Stimulated activated CD4-positive, alpha-beta T cell treated with anti-CD3 and anti-CD28 coated beads, Interleukin-1b, Interleukin-23, amount 100 ng/mL, for 1 hour (primary cell): ENCODE results near the gene NDRG2.

Source experiments
- DNase-seq, 2 donors: peaks; one replicate each; pipeline ENCODE4 v3.0.0-alpha.2; 2020; ENCODE audit warnings: low read depth in 2 of 2

The NDRG2 gene

DNA sequence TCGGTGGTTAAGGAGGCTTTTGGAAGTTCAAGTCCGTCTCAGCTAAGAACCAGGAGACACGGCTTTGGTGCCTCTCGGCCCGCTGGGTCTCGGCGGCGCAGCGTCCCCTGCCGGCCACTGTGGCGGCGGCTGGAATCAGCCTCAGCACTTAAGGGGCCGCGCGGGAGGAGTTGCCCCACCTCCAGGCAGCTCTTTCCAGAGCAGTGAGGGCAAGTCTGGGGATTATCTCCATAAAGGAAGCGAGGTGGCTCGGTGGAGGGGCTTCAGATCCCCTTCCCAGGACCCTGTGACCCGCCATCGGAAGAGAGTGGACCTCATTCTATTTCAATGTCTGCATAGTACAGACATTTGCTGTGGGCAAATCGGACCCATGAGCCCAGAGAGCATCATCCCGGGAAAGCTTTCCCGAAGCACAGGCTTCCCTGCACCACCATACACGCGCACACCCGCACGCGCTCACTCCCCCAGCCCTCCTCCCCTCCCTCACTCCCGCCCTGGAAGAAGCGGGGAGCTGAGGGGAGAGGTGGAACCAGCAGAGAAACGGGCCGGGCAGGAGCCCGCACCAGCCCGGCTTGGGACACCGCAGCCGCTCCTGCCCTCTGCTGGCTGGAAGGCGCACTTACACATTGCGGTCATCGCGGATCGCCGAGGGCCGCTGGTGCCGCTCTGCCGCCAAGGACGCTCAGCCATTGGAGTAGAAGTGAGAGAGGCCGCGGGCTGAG, 53.7 kb downstream of the NDRG2 start:
- peak; percentile 34 to 63 for DNase-seq

DNA sequence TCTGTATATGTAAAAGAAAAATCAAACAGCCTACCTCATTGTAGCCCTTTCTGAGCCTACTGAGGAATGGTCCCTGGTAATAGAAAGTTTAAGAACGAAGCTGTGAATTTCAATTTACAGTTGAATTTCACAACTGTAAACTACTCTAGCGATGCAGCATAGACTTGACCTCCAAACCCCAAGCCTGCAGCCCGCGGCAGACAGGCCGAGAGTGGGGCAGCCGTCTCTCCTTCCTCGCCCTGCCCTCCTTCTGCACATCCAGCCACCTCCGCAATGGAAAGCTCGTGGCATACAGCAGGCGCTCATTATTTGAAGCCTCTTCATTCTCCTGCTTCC, 54.2 kb downstream of the NDRG2 start:
- no peak for DNase-seq

DNA sequence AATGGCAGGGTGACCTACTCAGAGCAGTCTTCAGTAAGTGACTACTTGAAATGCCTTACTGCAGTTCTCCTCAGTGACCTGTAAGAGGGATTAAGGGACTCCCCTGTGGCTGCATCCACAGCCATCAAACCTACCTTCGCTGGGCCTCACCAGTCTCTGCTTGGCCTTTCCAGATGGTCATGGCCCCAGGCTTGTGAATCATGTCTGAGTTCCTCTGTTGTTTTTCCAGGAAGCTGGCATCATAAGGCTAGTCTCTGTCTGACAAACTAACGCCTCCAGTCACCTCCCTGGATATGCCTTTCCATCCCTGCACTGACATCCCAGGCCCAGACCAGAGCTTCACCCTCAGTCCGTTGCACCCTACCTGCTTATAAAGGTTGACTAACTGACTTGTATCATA, 55.5 kb downstream of the NDRG2 start:
- no peak for DNase-seq
